ENCODE measurements around the gene FREY1. TPM values are rescaled to one million over a fixed set of nuclear protein-coding genes. Genes with fewer than 3 reads are reported as not detected.

Gene FREY1
- total RNA-seq, 4 donors from 2014 or later, result 1.6 TPM; not detected in 3

Other genes starting within 250 kb of the FREY1 start
- 1 to 10 TPM; 2.4 to 7.9 (median 5.9) TPM for gene CHST1, start 241.6 kb downstream of the FREY1 start, total RNA-seq
- gene SLC35C1, start 102.1 kb downstream of the FREY1 start, total RNA-seq, result 10 to 100 TPM in 1 of 4 donors, 1 to 10 TPM in 2, under 1 TPM in 1; under 0.01 to 12.7 (median 5.2) TPM
- gene CRY2, start 59.8 kb downstream of the FREY1 start, total RNA-seq, result 10 to 100 TPM; 22.1 to 91.8 (median 61.0) TPM
- 10 to 100 TPM in 3 of 4 donors, 1 to 10 TPM in 1; 2.1 to 29.9 (median 20.0) TPM for gene MAPK8IP1, start 21.6 kb downstream of the FREY1 start, total RNA-seq
- 10 to 100 TPM; 15.3 to 32.1 (median 27.6) TPM for gene PEX16, start 10.6 kb upstream of the FREY1 start, total RNA-seq
- gene LARGE2, start 15.4 kb upstream of the FREY1 start, total RNA-seq, result 1 to 10 TPM in 2 of 4 donors, under 1 TPM in 1, not detected in 1; 0.64 to 4.4 (median 2.4) TPM
- gene PHF21A, start 214.2 kb upstream of the FREY1 start, total RNA-seq, result 10 to 100 TPM; 12.1 to 83.3 (median 29.3) TPM